Transverse colon (tissue), 4 donors: Measurements from ENCODE around the gene MCUR1.
"Not testable (repeated sequence)": the region's sequence is repeated elsewhere in the genome, so short reads cannot be mapped to it uniquely, and the experiment has no call there.

Experiments used
- EP300 ChIP-seq: sonication (generic); formaldehyde crosslinking; IDR thresholded peaks from one replicate; pipeline ENCODE4 v1.6.1; 2017; ENCODE audit warnings: antibody characterized with exemption, low read depth
- POLR2A ChIP-seq: fragments of 450-650 bp; IDR thresholded peaks from one replicate; pipeline ENCODE4 v1.6.1; 2016; ENCODE audit warnings: antibody characterized with exemption, mild to moderate bottlenecking, moderate library complexity
- POLR2AphosphoS5 ChIP-seq, 3 donors: sonication (generic); formaldehyde crosslinking; IDR thresholded peaks; one replicate each; pipeline ENCODE4 v1.6.1; 2016; ENCODE audit warnings: antibody characterized with exemption in 3 of 3
- TF ChIP-seq, protein P1 (sequence below), 5 experiments: fragments of 200-600 bp in 3 of 5; fragments of 450-650 bp in 2 of 5; sonication (generic) in 3 of 5; IDR thresholded peaks; 1 replicate in 2 of 5; 2 replicates in 3 of 5; pipeline ENCODE4 v1.5.1; 2016 to 2017; ENCODE audit warnings: antibody characterized with exemption in 5 of 5, inconsistent platforms in 3 of 5, mild to moderate bottlenecking in 2 of 5, moderate library complexity in 1 of 5

DNA sequence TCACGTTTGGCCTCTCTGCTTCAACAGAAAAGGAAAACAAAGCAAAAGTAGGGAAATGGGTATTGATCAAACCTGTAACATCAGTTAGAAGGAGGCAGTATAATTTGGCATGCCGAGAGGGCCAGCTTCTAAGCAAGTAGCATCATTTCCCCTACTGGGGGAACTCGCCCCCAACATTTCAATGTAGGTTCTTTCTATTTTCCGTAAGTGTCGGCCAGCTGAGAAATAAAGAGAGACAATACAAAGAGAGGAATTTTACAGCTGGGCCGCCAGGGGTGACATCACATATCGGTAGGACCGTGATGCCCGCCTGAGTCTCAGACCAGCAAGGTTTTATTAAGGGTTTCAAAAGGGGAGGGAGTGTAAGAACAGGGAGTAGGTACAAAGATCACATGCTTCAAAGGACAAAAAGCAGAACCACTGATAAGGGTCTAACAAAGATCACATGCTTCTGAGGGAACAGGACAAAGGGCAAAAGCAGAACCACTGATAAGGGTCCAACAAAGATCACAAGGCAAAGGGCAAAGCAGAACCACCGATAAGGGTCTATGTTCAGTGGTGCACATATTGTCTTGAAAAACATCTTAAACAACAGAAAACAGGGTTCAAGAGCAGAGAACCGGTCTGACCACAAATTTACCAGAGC lies 14.4 kb upstream of the MCUR1 start:
- TF ChIP-seq, protein P1, sequence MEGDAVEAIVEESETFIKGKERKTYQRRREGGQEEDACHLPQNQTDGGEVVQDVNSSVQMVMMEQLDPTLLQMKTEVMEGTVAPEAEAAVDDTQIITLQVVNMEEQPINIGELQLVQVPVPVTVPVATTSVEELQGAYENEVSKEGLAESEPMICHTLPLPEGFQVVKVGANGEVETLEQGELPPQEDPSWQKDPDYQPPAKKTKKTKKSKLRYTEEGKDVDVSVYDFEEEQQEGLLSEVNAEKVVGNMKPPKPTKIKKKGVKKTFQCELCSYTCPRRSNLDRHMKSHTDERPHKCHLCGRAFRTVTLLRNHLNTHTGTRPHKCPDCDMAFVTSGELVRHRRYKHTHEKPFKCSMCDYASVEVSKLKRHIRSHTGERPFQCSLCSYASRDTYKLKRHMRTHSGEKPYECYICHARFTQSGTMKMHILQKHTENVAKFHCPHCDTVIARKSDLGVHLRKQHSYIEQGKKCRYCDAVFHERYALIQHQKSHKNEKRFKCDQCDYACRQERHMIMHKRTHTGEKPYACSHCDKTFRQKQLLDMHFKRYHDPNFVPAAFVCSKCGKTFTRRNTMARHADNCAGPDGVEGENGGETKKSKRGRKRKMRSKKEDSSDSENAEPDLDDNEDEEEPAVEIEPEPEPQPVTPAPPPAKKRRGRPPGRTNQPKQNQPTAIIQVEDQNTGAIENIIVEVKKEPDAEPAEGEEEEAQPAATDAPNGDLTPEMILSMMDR (IDR thresholded peaks at IDR 0.05): not testable (repeated sequence)
- TF ChIP-seq POLR2AphosphoS5 (IDR thresholded peaks at IDR 0.05); POLR2A; EP300: not testable (repeated sequence)
